HUES64 (cell line): ENCODE results near the gene PRPF6.
A peak's percentile ranks its signal among the peaks of the same experiment; 100 is the strongest.

Source experiments
- H3K27ac ChIP-seq: 2 replicates; pipeline ENCODE4 v1.7.0; 2013; ENCODE audit warnings: low read depth, low read length, inconsistent platforms
- H3K27me3 ChIP-seq: 2 replicates; pipeline ENCODE4 v1.6.1; 2013; ENCODE audit warnings: mild to moderate bottlenecking, low read length; ENCODE audit not compliant: insufficient read depth
- H3K36me3 ChIP-seq: 2 replicates; pipeline ENCODE4 v1.6.1; 2013; ENCODE audit warnings: mild to moderate bottlenecking, low read length; ENCODE audit not compliant: insufficient read depth
- H3K4me1 ChIP-seq: 2 replicates; pipeline ENCODE4 v1.6.1; 2013; ENCODE audit warnings: mild to moderate bottlenecking, low read length, moderate library complexity; ENCODE audit not compliant: insufficient read depth
- H3K4me3 ChIP-seq: 2 replicates; pipeline ENCODE4 v1.5.1; 2013; ENCODE audit warnings: mild to moderate bottlenecking, low read length, moderate library complexity
- H3K9ac ChIP-seq: 2 replicates; pipeline ENCODE4 v1.6.1; 2013; ENCODE audit warnings: mild to moderate bottlenecking, low read depth, low read length
- H3K9me3 ChIP-seq: 2 replicates; pipeline ENCODE4 v1.6.1; 2013; ENCODE audit warnings: low read depth, low read length; ENCODE audit not compliant: insufficient read depth
- WGBS: fragments of 150-250, 120-280 bp; methylation state at CpG from one replicate; pipeline ENCODE4 v1.1.7; 2013; ENCODE audit warnings: missing lambda C conversion rate; 5-methylcytosine and 5-hydroxymethylcytosine counted together

Gene PRPF6

GRCh38 chr20:63947638-63948456, 33.1 kb upstream of the PRPF6 start:
- no peak overlapping the region for H3K9ac ChIP-seq
- H3K27ac ChIP-seq: no peak overlapping the region
- no peaks in the 10 kb centered on the region for H3K9me3 ChIP-seq
- H3K27me3 ChIP-seq: no peaks in the 10 kb centered on the region
- peaks cover 29% of the 10 kb centered on the region for H3K36me3 ChIP-seq
- WGBS: 93% methylated on average over 27 of the region's 27 CpGs
- H3K4me3 ChIP-seq: no peak overlapping the region
- H3K4me1 ChIP-seq: peaks cover 6% of the 10 kb centered on the region; the same call in 1 of the 2 replicates

- H3K4me1 ChIP-seq: peaks cover 5% of the 10 kb centered on the region; the same call in 1 of the 2 replicates
Measured at GRCh38 chr20:63950701-63951397, 30.1 kb upstream of the PRPF6 start.

GRCh38 chr20:63951398-63952209, 29.3 kb upstream of the PRPF6 start:
- Histone ChIP-seq H3K9me3 (no peaks in the 10 kb centered on the region), H3K9ac (no peak overlapping the region), H3K27ac (no peak overlapping the region), H3K4me1 (peaks cover 5% of the 10 kb centered on the region; the same call in 1 of the 2 replicates), H3K36me3 (no peaks in the 10 kb centered on the region), H3K4me3 (no peak overlapping the region), H3K27me3 (no peaks in the 10 kb centered on the region)
- WGBS: 90% methylated on average over 17 of the region's 17 CpGs

More at GRCh38 chr20:63950701-63951397, 30.1 kb upstream of the PRPF6 start:
- no peak overlapping the region for H3K9ac ChIP-seq
- H3K9me3 ChIP-seq: no peaks in the 10 kb centered on the region
- no peaks in the 10 kb centered on the region for H3K27me3 ChIP-seq
- H3K27ac ChIP-seq: no peak overlapping the region
- H3K4me3 ChIP-seq: no peak overlapping the region
- 93% methylated on average over 20 of the region's 20 CpGs for WGBS
- peaks cover under 1% of the 10 kb centered on the region; the same call in 1 of the 2 replicates for H3K36me3 ChIP-seq

GRCh38 chr20:63952210-63952535, 28.8 kb upstream of the PRPF6 start:
- H3K27me3 ChIP-seq: no peaks in the 10 kb centered on the region
- H3K9me3 ChIP-seq: no peaks in the 10 kb centered on the region
- H3K4me1 ChIP-seq: peaks cover 5% of the 10 kb centered on the region; the same call in 1 of the 2 replicates
- no peak overlapping the region for H3K27ac ChIP-seq
- H3K4me3 ChIP-seq: no peak overlapping the region
- H3K9ac ChIP-seq: no peak overlapping the region
- no peaks in the 10 kb centered on the region for H3K36me3 ChIP-seq
- WGBS: 94% methylated on average over 15 of the region's 15 CpGs

GRCh38 chr20:63952769-63953168, 28.2 kb upstream of the PRPF6 start:
- 93% methylated on average over 14 of the region's 14 CpGs for WGBS
- no peaks in the 10 kb centered on the region for H3K9me3 ChIP-seq
- no peak overlapping the region for H3K9ac ChIP-seq
- no peak overlapping the region for H3K4me3 ChIP-seq
- H3K4me1 ChIP-seq: peaks cover 9% of the 10 kb centered on the region; the same call in 1 of the 2 replicates
- no peak overlapping the region for H3K27ac ChIP-seq
- no peaks in the 10 kb centered on the region for H3K27me3 ChIP-seq
- no peaks in the 10 kb centered on the region for H3K36me3 ChIP-seq

GRCh38 chr20:63953764-63954429, 27.0 kb upstream of the PRPF6 start:
- Histone ChIP-seq H3K9ac (0 out of 2 replicates have a peak overlapping the region, but pooled peaks have one; percentile 37), H3K36me3 (no peaks in the 10 kb centered on the region), H3K27me3 (no peaks in the 10 kb centered on the region), H3K27ac (no peak overlapping the region), H3K4me3 (no peak overlapping the region), H3K9me3 (no peaks in the 10 kb centered on the region), H3K4me1 (peaks cover 19% of the 10 kb centered on the region; the same call in 1 of the 2 replicates)
- WGBS: 91% methylated on average over 13 of the region's 13 CpGs

GRCh38 chr20:63955281-63955826, 25.6 kb upstream of the PRPF6 start:
- Histone ChIP-seq H3K9me3 (no peaks in the 10 kb centered on the region), H3K36me3 (peaks cover 9% of the 10 kb centered on the region; the same call in 1 of the 2 replicates), H3K4me3 (peak overlapping the region; percentile 92), H3K27ac (peak overlapping the region; percentile 74), H3K27me3 (no peaks in the 10 kb centered on the region), H3K9ac (peak overlapping the region; percentile 96), H3K4me1 (peaks cover 19% of the 10 kb centered on the region; the same call in 1 of the 2 replicates)
- 5% methylated on average over 31 of the region's 31 CpGs for WGBS

- WGBS: under 1% methylated on average over 99 of the region's 105 CpGs
- Histone ChIP-seq H3K9ac (peak within 1 kb of the TSS; percentile 96), H3K4me3 (peak within 1 kb of the TSS; percentile 92), H3K36me3 (peaks cover 11% of the 10 kb centered on the region), H3K9me3 (no peaks in the 10 kb centered on the region), H3K27ac (peak within 1 kb of the TSS; percentile 74), H3K27me3 (no peaks in the 10 kb centered on the region), H3K4me1 (peaks cover 19% of the 10 kb centered on the region; the same call in 1 of the 2 replicates)
Measured at GRCh38 chr20:63955827-63956663, 24.9 kb upstream of the PRPF6 start, which contains the start of gene UCKL1. TSS of gene UCKL1 (minus strand) at chr20:63956416. CDS start at chr20:63956372, 44 bp downstream.

GRCh38 chr20:63956664-63957003, 24.3 kb upstream of the PRPF6 start:
- H3K4me1 ChIP-seq: peaks cover 19% of the 10 kb centered on the region; the same call in 1 of the 2 replicates
- H3K27ac ChIP-seq: peak overlapping the region; percentile 72
- peak overlapping the region; percentile 77 for H3K9ac ChIP-seq
- H3K27me3 ChIP-seq: no peaks in the 10 kb centered on the region
- H3K4me3 ChIP-seq: peak overlapping the region; percentile 69
- H3K36me3 ChIP-seq: peaks cover 16% of the 10 kb centered on the region
- no peaks in the 10 kb centered on the region for H3K9me3 ChIP-seq
- 0% methylated on average over 11 of the region's 15 CpGs for WGBS
